SK-N-SH (cell line): ENCODE results near the gene SLC22A4. TPM values are rescaled to one million over a fixed set of nuclear protein-coding genes. Genes with fewer than 3 reads are reported as not detected.

Experiments used
- ELF1 ChIP-seq: IDR thresholded peaks from 2 replicates; pipeline ENCODE4 v1.4.0; 2012
- FOSL2 ChIP-seq: IDR thresholded peaks from 2 replicates; pipeline ENCODE4 v1.4.0; 2012; ENCODE audit warnings: low read depth, mild to moderate bottlenecking, moderate library complexity, borderline replicate concordance
- FOXJ3 ChIP-seq: sonication (generic); formaldehyde crosslinking; IDR thresholded peaks from 2 replicates; pipeline ENCODE4 v1.5.1; 2020; ENCODE audit warnings: mild to moderate bottlenecking, missing genetic modification reagents
- GATA2 ChIP-seq: sonication (generic); formaldehyde crosslinking; IDR thresholded peaks from 2 replicates; pipeline ENCODE4 v1.5.0; 2020; ENCODE audit warnings: mild to moderate bottlenecking, missing genetic modification reagents
- JUND ChIP-seq: IDR thresholded peaks from 2 replicates; pipeline ENCODE4 v1.4.0; 2012
- MEF2A ChIP-seq: IDR thresholded peaks from 2 replicates; pipeline ENCODE4 v1.4.0; 2012; ENCODE audit warnings: low read depth, borderline replicate concordance
- NRF1 ChIP-seq: IDR thresholded peaks from 2 replicates; pipeline ENCODE4 v1.6.1; 2012; ENCODE audit warnings: low read depth, mild to moderate bottlenecking, low read length
- POLR2AphosphoS5 ChIP-seq: IDR thresholded peaks from 2 replicates; pipeline ENCODE4 v1.6.1; 2012; ENCODE audit warnings: low read depth, low read length
- RAD21 ChIP-seq: IDR thresholded peaks from 2 replicates; pipeline ENCODE4 v1.6.1; 2012; ENCODE audit warnings: mild to moderate bottlenecking, low read length
- REST ChIP-seq: IDR thresholded peaks from 2 replicates; pipeline ENCODE4 v1.6.1; 2012; ENCODE audit warnings: mild to moderate bottlenecking, low read depth, low read length, moderate library complexity
- RFX5 ChIP-seq: IDR thresholded peaks from 2 replicates; pipeline ENCODE4 v1.6.1; 2012; ENCODE audit warnings: mild to moderate bottlenecking, improper control_type of control experiment, low read length
- RXRA ChIP-seq: IDR thresholded peaks from 2 replicates; pipeline ENCODE4 v1.4.0; 2012; ENCODE audit warnings: low read depth, mild to moderate bottlenecking, borderline replicate concordance
- SMC3 ChIP-seq: IDR thresholded peaks from 2 replicates; pipeline ENCODE4 v1.6.1; 2012; ENCODE audit warnings: low read depth, low read length, improper control_type of control experiment
- TAF1 ChIP-seq: IDR thresholded peaks from 2 replicates; pipeline ENCODE4 v1.6.1; 2012; ENCODE audit warnings: low read depth, mild to moderate bottlenecking, low read length, moderate library complexity, borderline replicate concordance
- TCF12 ChIP-seq: IDR thresholded peaks from 2 replicates; pipeline ENCODE4 v1.4.0; 2012
- TEAD4 ChIP-seq: IDR thresholded peaks from 2 replicates; pipeline ENCODE4 v1.4.0; 2012; ENCODE audit warnings: mild to moderate bottlenecking, borderline replicate concordance; ENCODE audit not compliant: insufficient read depth
- USF2 ChIP-seq: fragments of 150-350 bp; IDR thresholded peaks from 2 replicates; pipeline ENCODE4 v1.6.1; 2017; ENCODE audit warnings: antibody characterized with exemption, low read length, low read depth, borderline replicate concordance
- YY1 ChIP-seq: IDR thresholded peaks from 2 replicates; pipeline ENCODE4 v1.4.0; 2012; ENCODE audit warnings: low read depth, mild to moderate bottlenecking
- ZBTB33 ChIP-seq: IDR thresholded peaks from 2 replicates; pipeline ENCODE4 v1.4.0; 2012; ENCODE audit warnings: low read depth, borderline replicate concordance
- polyA plus RNA-seq, 3 experiments: library from polyadenylated mRNA; depleted of rRNA; stranded (reverse); fragments of >200 nt; gene quantifications; 2 replicates each; pipeline ENCODE4 v1.2.3, GENCODE V29; 2012

SLC22A4 gene
- polyA plus RNA-seq, 1 of the 3 experiments (the other 2 are of a cell fraction), result 3.3 TPM

DNA sequence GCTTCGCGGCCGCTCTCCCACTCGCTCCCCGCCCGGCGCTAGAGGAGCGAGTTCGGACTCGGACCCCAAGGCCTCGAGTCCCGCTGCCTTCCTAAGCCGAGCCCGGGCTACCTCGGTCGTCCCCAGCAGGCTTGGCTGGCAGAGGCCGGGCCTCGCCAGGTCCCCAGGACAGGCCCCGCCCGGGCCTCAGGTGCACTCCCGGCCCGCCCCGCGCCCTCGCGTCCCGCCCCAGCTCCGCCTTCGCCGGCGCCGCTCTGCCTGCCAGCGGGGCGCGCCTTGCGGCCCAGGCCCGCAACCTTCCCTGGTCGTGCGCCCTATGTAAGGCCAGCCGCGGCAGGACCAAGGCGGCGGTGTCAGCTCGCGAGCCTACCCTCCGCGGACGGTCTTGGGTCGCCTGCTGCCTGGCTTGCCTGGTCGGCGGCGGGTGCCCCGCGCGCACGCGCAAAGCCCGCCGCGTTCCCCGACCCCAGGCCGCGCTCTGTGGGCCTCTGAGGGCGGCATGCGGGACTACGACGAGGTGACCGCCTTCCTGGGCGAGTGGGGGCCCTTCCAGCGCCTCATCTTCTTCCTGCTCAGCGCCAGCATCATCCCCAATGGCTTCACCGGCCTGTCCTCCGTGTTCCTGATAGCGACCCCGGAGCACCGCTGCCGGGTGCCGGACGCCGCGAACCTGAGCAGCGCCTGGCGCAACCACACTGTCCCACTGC is 75.4 kb downstream of the SLC22A4 start, which contains the start of gene SLC22A5 (continued):
- TF ChIP-seq NRF1 (peak; percentile 77), ELF1 (no peak), POLR2AphosphoS5 (peak; percentile 52; the same call in 1 of the 2 replicates), RAD21 (no peak), TAF1 (no peak), YY1 (no peak), GATA2 (CRISPR knock-in tag) (no peak), RXRA (no peak), MEF2A (no peak), TCF12 (no peak), REST (no peak), JUND (no peak), FOSL2 (no peak), ZBTB33 (no peak), RFX5 (no peak), FOXJ3 (CRISPR knock-in tag) (no peak), USF2 (no peak), TEAD4 (no peak), SMC3 (no peak)
